H1 (cell line): ENCODE results near the gene G3BP1. TPM values are rescaled to one million over a fixed set of nuclear protein-coding genes. Genes with fewer than 3 reads are reported as not detected.

ENCODE experiments used
- CTCF ChIA-PET: fragments of 300-600 bp; sonication (Branson Sonifier 250); formaldehyde crosslinking; loops from one replicate; lab custom pipeline; 2021; ENCODE audit not compliant: partially characterized antibody; lab: Charles Lee
- POLR2A ChIA-PET: fragments of 300-600 bp; sonication (Branson Sonifier 250); formaldehyde crosslinking; loops from one replicate; lab custom pipeline; 2021; ENCODE audit warnings: inconsistent platforms; ENCODE audit not compliant: partially characterized antibody; lab: Charles Lee
- DNase-seq, 2 experiments: peaks; one replicate each; pipeline versions ENCODE4 v3.0.0 to v3.0.0-alpha.2; 2010 to 2022; ENCODE audit warnings: low spot score in 2 of 2, low read depth in 1 of 2, mixed read lengths in 1 of 2
- FAIRE-seq: peaks from 2 replicates; lab custom pipeline; 2011; peaks lifted over from hg19 to GRCh38; lab: Jason Lieb, UNC
- H2AFZ ChIP-seq: 2 replicates; pipeline ENCODE4 v1.8.1; 2012; ENCODE audit warnings: low read length, inconsistent platforms
- H2AK5ac ChIP-seq: 2 replicates; pipeline ENCODE4 v1.6.1; 2013; ENCODE audit warnings: low read depth, low read length
- H2BK120ac ChIP-seq: replicated peaks from 2 replicates; pipeline ENCODE3; 2013; ENCODE audit warnings: low read depth, low read length, inconsistent platforms
- H2BK12ac ChIP-seq: 2 replicates; pipeline ENCODE4 v1.6.1; 2013; ENCODE audit warnings: low read depth, low read length
- H2BK15ac ChIP-seq: 2 replicates; pipeline ENCODE4 v1.6.1; 2013; ENCODE audit warnings: low read length
- H2BK20ac ChIP-seq: 2 replicates; pipeline ENCODE4 v1.6.1; 2013; ENCODE audit warnings: low read length
- H2BK5ac ChIP-seq: 2 replicates; pipeline ENCODE4 v1.6.1; 2013; ENCODE audit warnings: low read depth, low read length
- H3K14ac ChIP-seq: 2 replicates; pipeline ENCODE4 v1.6.1; 2013; ENCODE audit warnings: inconsistent platforms; ENCODE audit not compliant: insufficient read length
- H3K18ac ChIP-seq: 2 replicates; pipeline ENCODE4 v1.6.1; 2013; ENCODE audit warnings: low read length; ENCODE audit errors: extremely low read depth
- H3K23ac ChIP-seq: 2 replicates; pipeline ENCODE4 v1.6.1; 2013; ENCODE audit warnings: inconsistent platforms; ENCODE audit not compliant: insufficient read length
- H3K23me2 ChIP-seq: 2 replicates; pipeline ENCODE4 v1.6.1; 2013; ENCODE audit warnings: low read depth, low read length
- H3K27ac ChIP-seq: 2 replicates; pipeline ENCODE4 v1.6.1; 2011; ENCODE audit warnings: low read depth, low read length, inconsistent platforms
- H3K27me3 ChIP-seq, 4 experiments: replicated peaks in 1 of 4; 1 replicate in 1 of 4; 2 replicates in 3 of 4; pipeline versions ENCODE4 v1.6.1 to v1.8.1; 2011 to 2013; ENCODE audit warnings: low read length in 3 of 4, mild to moderate bottlenecking in 3 of 4, inconsistent platforms in 2 of 4, mixed read lengths in 2 of 4, moderate library complexity in 1 of 4; ENCODE audit not compliant: control insufficient read depth in 3 of 4, insufficient read depth in 3 of 4; ENCODE audit errors: extremely low read depth in 1 of 4
- H3K36me3 ChIP-seq, 4 experiments: 2 replicates each; pipeline versions ENCODE4 v1.6.1 to v1.8.1; 2011 to 2013; ENCODE audit warnings: mild to moderate bottlenecking in 4 of 4, low read length in 3 of 4, moderate library complexity in 2 of 4, control low read depth in 1 of 4, inconsistent platforms in 1 of 4; ENCODE audit not compliant: insufficient read depth in 4 of 4, control insufficient read depth in 2 of 4
- H3K4ac ChIP-seq: replicated peaks from 2 replicates; pipeline ENCODE3; 2013; ENCODE audit warnings: low read length, low read depth, mixed read lengths, inconsistent platforms; ENCODE audit not compliant: insufficient read length
- H3K4me1 ChIP-seq, 4 experiments: replicated peaks in 1 of 4; 1 replicate in 1 of 4; 2 replicates in 3 of 4; pipeline versions ENCODE4 v1.6.1 to v1.8.1; 2011 to 2013; ENCODE audit warnings: low read length in 3 of 4, inconsistent platforms in 2 of 4, mixed read lengths in 1 of 4; ENCODE audit not compliant: insufficient read depth in 4 of 4, control insufficient read depth in 3 of 4
- H3K4me2 ChIP-seq, 2 experiments: 2 replicates each; pipeline versions ENCODE4 v1.6.1 to v1.8.1; 2011 to 2013; ENCODE audit warnings: low read depth in 2 of 2, low read length in 2 of 2, control low read depth in 1 of 2, inconsistent platforms in 1 of 2, mild to moderate bottlenecking in 1 of 2; ENCODE audit not compliant: insufficient read depth in 1 of 2
- H3K4me3 ChIP-seq, 4 experiments: fragments of 200-600, 300-600 bp in 1 of 4; sonication (generic), shearing (Covaris generic), sonication (Bioruptor Twin) in 1 of 4; 2 replicates each; pipeline versions ENCODE4 v1.5.1 to v1.8.1; 2011 to 2016; ENCODE audit warnings: low read length in 4 of 4, low read depth in 3 of 4, control low read depth in 2 of 4, inconsistent platforms in 2 of 4, mild to moderate bottlenecking in 2 of 4, mixed read lengths in 1 of 4, moderate library complexity in 1 of 4; ENCODE audit not compliant: insufficient read depth in 2 of 4; ENCODE audit errors: extremely low read depth in 1 of 4
- H3K56ac ChIP-seq: replicated peaks from 2 replicates; pipeline ENCODE3; 2013; ENCODE audit warnings: low read depth, mild to moderate bottlenecking, mixed read lengths, low read length, inconsistent platforms; ENCODE audit not compliant: insufficient read length
- H3K79me1 ChIP-seq: 2 replicates; pipeline ENCODE4 v1.6.1; 2013; ENCODE audit warnings: low read depth, low read length, control low read depth
- H3K79me2 ChIP-seq, 2 experiments: 2 replicates each; pipeline versions ENCODE4 v1.6.1 to v1.8.1; 2012 to 2013; ENCODE audit warnings: low read length in 2 of 2, mild to moderate bottlenecking in 2 of 2, inconsistent platforms in 1 of 2; ENCODE audit not compliant: insufficient read depth in 2 of 2, control insufficient read depth in 1 of 2
- H3K9ac ChIP-seq, 4 experiments: replicated peaks in 1 of 4; 1 replicate in 1 of 4; 2 replicates in 3 of 4; pipeline versions ENCODE4 v1.6.1 to v1.8.1; 2011 to 2013; ENCODE audit warnings: low read depth in 3 of 4, low read length in 3 of 4, control low read depth in 2 of 4, mild to moderate bottlenecking in 2 of 4, moderate library complexity in 2 of 4, inconsistent platforms in 1 of 4; ENCODE audit errors: extremely low read depth in 1 of 4
- H3K9me3 ChIP-seq, 2 experiments: 2 replicates each; pipeline versions ENCODE4 v1.6.1 to v1.8.1; 2012 to 2013; ENCODE audit warnings: mild to moderate bottlenecking in 2 of 2, moderate library complexity in 2 of 2, control low read depth in 1 of 2, inconsistent platforms in 1 of 2, low read depth in 1 of 2, low read length in 1 of 2, mixed read lengths in 1 of 2; ENCODE audit not compliant: insufficient read depth in 2 of 2
- H4K20me1 ChIP-seq, 2 experiments: replicated peaks in 1 of 2; 2 replicates each; pipeline versions ENCODE3 to v1.8.1; 2011 to 2013; ENCODE audit warnings: inconsistent platforms in 2 of 2, low read length in 2 of 2, mild to moderate bottlenecking in 1 of 2; ENCODE audit not compliant: insufficient read depth in 2 of 2, control insufficient read depth in 1 of 2
- H4K5ac ChIP-seq: 2 replicates; pipeline ENCODE4 v1.6.1; 2013; ENCODE audit warnings: low read length, low read depth, mixed read lengths, inconsistent platforms; ENCODE audit not compliant: insufficient read length
- H4K8ac ChIP-seq: 2 replicates; pipeline ENCODE4 v1.8.0; 2013; ENCODE audit warnings: mild to moderate bottlenecking, moderate library complexity, low read length, inconsistent platforms; ENCODE audit not compliant: insufficient read depth; ENCODE audit errors: extremely low read depth
- H4K91ac ChIP-seq: replicated peaks from 2 replicates; pipeline ENCODE3; 2013; ENCODE audit warnings: low read length, mixed read lengths, inconsistent platforms; ENCODE audit not compliant: insufficient read length
- POLR2A ChIP-seq, 2 experiments: IDR thresholded peaks; 1 replicate in 1 of 2; 2 replicates in 1 of 2; pipeline ENCODE4 v1.6.1; 2011; ENCODE audit warnings: low read depth in 2 of 2, low read length in 2 of 2, mild to moderate bottlenecking in 2 of 2; ENCODE audit errors: control extremely low read depth in 1 of 2
- WGBS, 2 experiments: shearing (Covaris generic) in 1 of 2; methylation state at CpG; one replicate each; pipeline versions ENCODE4 v1.1.6 to v1.1.7; 2013 to 2015; ENCODE audit warnings: low lambda C conversion rate in 2 of 2, mixed read lengths in 2 of 2, inconsistent platforms in 1 of 2, low coverage in 1 of 2, missing lambda C conversion rate in 1 of 2; ENCODE audit not compliant: insufficient replicate concordance in 2 of 2, insufficient coverage in 1 of 2, insufficient read length in 1 of 2; ENCODE audit errors: extremely low coverage in 1 of 2, missing lambda C conversion rate in 1 of 2; 5-methylcytosine and 5-hydroxymethylcytosine counted together
- polyA plus RNA-seq, 7 experiments: library from polyadenylated mRNA; depleted of rRNA in 3 of 7; stranded (reverse) in 5 of 7; unstranded in 2 of 7; fragments of >200 nt in 5 of 7; fragments of 200-250 nt in 2 of 7; gene quantifications; 1 replicate in 5 of 7; 2 replicates in 1 of 7; 4 replicates in 1 of 7; pipeline versions ENCODE4 v1.2.1 to v1.2.3, GENCODE V29; 2011 to 2013; ENCODE audit warnings: missing spikeins in 2 of 7, mixed read lengths in 2 of 7
- total RNA-seq: library from RNA; stranded (reverse); fragmentation: NEBNext Ultra II Directional; extraction: Animal tissue kit (Norgen Biotek cat#: 25700); gene quantifications from 2 replicates; pipeline ENCODE4 v1.2.1, GENCODE V29; 2021

Gene G3BP1
- total and polyA plus RNA-seq, 2 of the 8 experiments (the other 6 are each of a cell fraction or from before 2014, with no cell fraction given): 71.2 to 516 TPM

GRCh38 chr5:151800532-151800931 lies 28.8 kb downstream of the G3BP1 start:
- Histone ChIP-seq H2BK120ac (no peak overlapping the region), H2BK12ac (no peak overlapping the region), H3K18ac (no peak overlapping the region), H3K4me1 (no peaks in the 10 kb centered on the region), H3K9ac (no peak overlapping the region), H3K4me3 (no peak overlapping the region), H3K27me3 (no peaks in the 10 kb centered on the region), H4K8ac (no peak overlapping the region), H3K56ac (no peak overlapping the region), H3K23me2 (no peaks in the 10 kb centered on the region), H4K91ac (no peak overlapping the region), H2BK15ac (no peak overlapping the region), H4K20me1 (peaks cover 2 to 7% of the 10 kb centered on the region in 2 experiments), H2BK5ac (no peak overlapping the region), H4K5ac (no peak overlapping the region)
- no peak for DNase-seq
- CTCF ChIA-PET: interaction anchor here (1.2 to 2.4 kb wide), 2 partner anchors 16 to 24 kb away, joined by 3 to 10 read pairs; no protein-coding TSS in a partner anchor
- TF ChIP-seq POLR2A (IDR thresholded peaks at IDR 0.05; ENCODE audit: control extremely low read depth in 1 of 2, low read depth in 2 of 2, low read length in 2 of 2): no peak
- TF ChIP-seq, all 59 proteins: peak for 0
- H3K14ac ChIP-seq: no peak overlapping the region
- no peak overlapping the region for H2AK5ac ChIP-seq
- H3K27ac ChIP-seq: no peak overlapping the region
- no peaks in the 10 kb centered on the region for H3K9me3 ChIP-seq
- H3K23ac ChIP-seq: no peak overlapping the region
- H3K79me1 ChIP-seq: no peaks in the 10 kb centered on the region
- H2BK20ac ChIP-seq: no peak overlapping the region
- no peak for FAIRE-seq
- no peak overlapping the region for H2AFZ ChIP-seq
- no peak overlapping the region for H3K4ac ChIP-seq
- H3K36me3 ChIP-seq: peaks cover 30 to 95% (median 65%) of the 10 kb centered on the region in 4 experiments
- H3K4me2 ChIP-seq: no peak overlapping the region
- 96% methylated on average over 2 of the region's 2 CpGs; no CpG with 5 or more reads in 1 of the 2 experiments for WGBS, 2 experiments
- H3K79me2 ChIP-seq: peaks cover 3 to 85% of the 10 kb centered on the region in 2 experiments; a peak in 3 of 4 replicates
- POLR2A ChIA-PET: interaction anchor here (0.9 to 7.4 kb wide), 5 partner anchors 9 to 171 kb away, joined by 3 to 50 read pairs (median 4); partner anchors contain the start of gene G3BP1
